HepG2 (cell line): ENCODE results near the gene CLEC4M. TPM values are rescaled to one million over a fixed set of nuclear protein-coding genes. Genes with fewer than 3 reads are reported as not detected.

ENCODE experiments used
- ATAC-seq: fragments of 200-7000 bp; cut with Tn5 transposase; 3 replicates; pipeline ENCODE4 v1.9.1; 2020; ENCODE audit warnings: mild to moderate bottlenecking, moderate library complexity
- BruUV-seq: library from RNA; stranded (reverse); fragments of 400-500 nt; replicated peaks from 2 replicates; lab custom pipeline; 2021; lab: Mats Ljungman, UMichigan
- CTCF ChIA-PET: fragments of 300-600 bp; formaldehyde crosslinking; extraction: SDS; loops from one replicate; lab custom pipeline; 2021; ENCODE audit warnings: low total read pairs, inconsistent platforms, low intra/inter-chr PET ratio; lab: Yijun Ruan, JAX
- POLR2A ChIA-PET: fragments of 350-600 bp; sonication (Branson Sonifier 250); formaldehyde crosslinking; loops from one replicate; lab custom pipeline; 2020; ENCODE audit warnings: antibody characterized with exemption, inconsistent platforms; lab: Yijun Ruan, JAX
- DNase-seq: peaks from one replicate; pipeline ENCODE4 v3.0.0-alpha.2; 2015; ENCODE audit warnings: low spot score
- FAIRE-seq: peaks from 3 replicates; lab custom pipeline; 2011; peaks lifted over from hg19 to GRCh38; lab: Jason Lieb, UNC
- H2AFZ ChIP-seq: one replicate; pipeline ENCODE4 v1.6.1; 2011; ENCODE audit warnings: low read length, inconsistent platforms
- H3K27ac ChIP-seq: fragments of 300-600 bp; 3 replicates; pipeline ENCODE4 v1.8.0; 2011; ENCODE audit warnings: mixed run types, mild to moderate bottlenecking, mixed read lengths, low read length, inconsistent platforms; ENCODE audit not compliant: insufficient read depth; ENCODE audit errors: extremely low read length
- H3K27me3 ChIP-seq, 2 experiments: fragments of 200-600 bp in 1 of 2; 2 replicates in 1 of 2; 3 replicates in 1 of 2; pipeline versions ENCODE4 v1.6.0 to v1.8.0; 2011; ENCODE audit warnings: low read length in 2 of 2, mild to moderate bottlenecking in 2 of 2, moderate library complexity in 2 of 2, inconsistent platforms in 1 of 2; ENCODE audit not compliant: insufficient read depth in 2 of 2, control insufficient read depth in 1 of 2
- H3K36me3 ChIP-seq, 2 experiments: fragments of 200-600 bp in 1 of 2; replicated peaks in 1 of 2; 2 replicates in 1 of 2; 3 replicates in 1 of 2; pipeline versions ENCODE4 v1.5.1 to v1.8.0; 2011; ENCODE audit warnings: low read length in 2 of 2, inconsistent platforms in 1 of 2; ENCODE audit not compliant: insufficient read depth in 2 of 2, control insufficient read depth in 1 of 2
- H3K4me1 ChIP-seq: 2 replicates; pipeline ENCODE4 v1.5.1; 2012; ENCODE audit warnings: low read length, inconsistent platforms; ENCODE audit not compliant: insufficient read depth
- H3K4me2 ChIP-seq: 2 replicates; pipeline ENCODE4 v1.6.0; 2011; ENCODE audit warnings: low read depth, low read length, inconsistent platforms
- H3K4me3 ChIP-seq, 3 experiments: fragments of 200-600 bp in 1 of 3; sonication (generic), shearing (Covaris generic) in 1 of 3; replicated peaks in 1 of 3; 2 replicates each; pipeline ENCODE4 v1.5.1; 2011 to 2016; ENCODE audit warnings: low read length in 3 of 3, inconsistent platforms in 2 of 3, low read depth in 2 of 3, mild to moderate bottlenecking in 2 of 3, control low read depth in 1 of 3, mixed read lengths in 1 of 3; ENCODE audit not compliant: insufficient read depth in 1 of 3
- H3K79me2 ChIP-seq: one replicate; pipeline ENCODE4 v1.6.1; 2011; ENCODE audit warnings: low read length, inconsistent platforms; ENCODE audit not compliant: insufficient read depth
- H3K9ac ChIP-seq: 2 replicates; pipeline ENCODE4 v1.6.0; 2011; ENCODE audit warnings: mild to moderate bottlenecking, low read depth, low read length, inconsistent platforms; ENCODE audit not compliant: insufficient read depth
- H3K9me3 ChIP-seq: 2 replicates; pipeline ENCODE4 v1.5.1; 2012; ENCODE audit warnings: mild to moderate bottlenecking, low read length
- H4K20me1 ChIP-seq: 2 replicates; pipeline ENCODE4 v1.6.0; 2011; ENCODE audit warnings: inconsistent platforms, mild to moderate bottlenecking, low read length, moderate library complexity; ENCODE audit not compliant: insufficient read depth
- ARID3A ChIP-seq: IDR thresholded peaks from 2 replicates; pipeline ENCODE4 v1.6.1; 2012; ENCODE audit warnings: low read depth, low read length, improper control_type of control experiment
- GZF1 ChIP-seq: sonication (generic); formaldehyde crosslinking; IDR thresholded peaks from 2 replicates; pipeline ENCODE4 v1.5.1; 2020; ENCODE audit warnings: mild to moderate bottlenecking, missing genetic modification reagents
- RFXAP ChIP-seq: sonication (generic); formaldehyde crosslinking; IDR thresholded peaks from 2 replicates; pipeline ENCODE4 v1.4.0; 2020; ENCODE audit warnings: missing genetic modification reagents, borderline replicate concordance
- SMC3 ChIP-seq: IDR thresholded peaks from 2 replicates; pipeline ENCODE4 v1.6.1; 2011; ENCODE audit warnings: low read length, improper control_type of control experiment
- STAG1 ChIP-seq: sonication (generic); formaldehyde crosslinking; IDR thresholded peaks from 2 replicates; pipeline ENCODE4 v1.4.0; 2020; ENCODE audit warnings: missing genetic modification reagents
- TEAD3 ChIP-seq: optimal IDR thresholded peaks from 2 replicates; pipeline ENCODE3; 2016; ENCODE audit warnings: borderline replicate concordance
- ZNF17 ChIP-seq: sonication (generic); formaldehyde crosslinking; IDR thresholded peaks from 2 replicates; pipeline ENCODE4 v1.5.0; 2020; ENCODE audit warnings: mild to moderate bottlenecking, missing genetic modification reagents
- ZNF234 ChIP-seq: sonication (generic); formaldehyde crosslinking; conservative IDR thresholded peaks from 2 replicates; pipeline ENCODE4 v1.5.1; 2020; ENCODE audit warnings: mild to moderate bottlenecking, missing genetic modification reagents
- ZNF281 ChIP-seq: sonication (generic); formaldehyde crosslinking; IDR thresholded peaks from 2 replicates; pipeline ENCODE4 v1.4.0; 2020; ENCODE audit warnings: missing genetic modification reagents, borderline replicate concordance
- ZNF567 ChIP-seq: sonication (generic); formaldehyde crosslinking; IDR thresholded peaks from 2 replicates; pipeline ENCODE4 v1.8.1; 2023; ENCODE audit warnings: mild to moderate bottlenecking, missing genetic modification reagents, borderline replicate concordance
- ZNF839 ChIP-seq: sonication (generic); formaldehyde crosslinking; IDR thresholded peaks from 2 replicates; pipeline ENCODE4 v1.4.0; 2020; ENCODE audit warnings: missing genetic modification reagents, mild to moderate bottlenecking, borderline replicate concordance
- WGBS: methylation state at CpG from one replicate; pipeline ENCODE4 v1.1.6; 2017; ENCODE audit warnings: low lambda C conversion rate; 5-methylcytosine and 5-hydroxymethylcytosine counted together
- in situ Hi-C: cut with HindIII; loops from 2 replicates; pipeline ENCODE4 v1.10.0; 2017; ENCODE audit warnings: low pct_unique_long_range_greater_than_20kb; ENCODE audit not compliant: extremely low pct_ligation_motif_present
- intact Hi-C: fragments of 100-400 bp; cut with micrococcal nuclease; formaldehyde crosslinking; loops from one replicate; pipeline ENCODE4 v1.10.0; 2022; ENCODE audit not compliant: unreplicated experiment
- polyA plus RNA-seq, 8 experiments: library from polyadenylated mRNA; depleted of rRNA in 3 of 8; stranded (reverse) in 7 of 8; unstranded in 1 of 8; fragments of >200 nt; fragmentation: Illumina TruSeq in 4 of 8; extraction: Trizol in 4 of 8; gene quantifications; 2 replicates each; pipeline versions ENCODE4 v1.2.1 to v1.2.3, GENCODE V29; 2011 to 2016; ENCODE audit warnings: low read depth in 4 of 8, missing spikeins in 1 of 8, mixed read lengths in 1 of 8; ENCODE audit not compliant: insufficient read depth in 1 of 8
- total RNA-seq, 5 experiments: library from RNA; depleted of rRNA; stranded (reverse); fragments of >200 nt; fragmentation: Illumina TruSeq; extraction: Trizol; gene quantifications; 2 replicates each; pipeline ENCODE4 v1.2.3, GENCODE V29; 2016; ENCODE audit warnings: low read depth in 1 of 5

The CLEC4M gene
- total and polyA plus RNA-seq, 2 of the 13 experiments (the other 11 are each of a cell fraction or from before 2014, with no cell fraction given) = not detected

GRCh38 chr19:7795555-7796161 is 32.6 kb downstream of the CLEC4M start:
- in situ Hi-C loops (loop anchor here (10.0 kb wide), 2 partner anchors 111 to 231 kb away; partner anchors contain the start of gene TRAPPC5), intact Hi-C loops (no loop called here)
- no TSS peak for BruUV-seq
- Histone ChIP-seq H3K27ac (no peak overlapping the region), H3K36me3 (no peaks in the 10 kb centered on the region), H3K9ac (no peak overlapping the region), H3K4me3 (no peak overlapping the region), H3K27me3 (peaks cover 0 to 36% of the 10 kb centered on the region in 2 experiments), H3K4me1 (0 out of 2 replicates have a peak, but pooled peaks cover 4% of the 10 kb centered on the region), H2AFZ (no peak overlapping the region), H3K4me2 (no peak overlapping the region), H3K9me3 (no peaks in the 10 kb centered on the region), H4K20me1 (no peaks in the 10 kb centered on the region), H3K79me2 (no peaks in the 10 kb centered on the region)
- DNase-seq = no peak
- POLR2A ChIA-PET = no interaction called here
- no peak for FAIRE-seq
- 30% methylated on average over 7 of the region's 8 CpGs for WGBS
- ATAC-seq = no peak
- CTCF ChIA-PET = no interaction called here
- TF ChIP-seq SMC3 (no peak), RFXAP (CRISPR knock-in tag) (no peak), ZNF234 (CRISPR knock-in tag) (no peak), ZNF17 (CRISPR knock-in tag) (no peak), ZNF567 (CRISPR knock-in tag) (no peak)

GRCh38 chr19:7799640-7800355 is 36.8 kb downstream of the CLEC4M start:
- in situ Hi-C loops = loop anchor here (10.0 kb wide), 2 partner anchors 115 to 235 kb away; partner anchors contain the start of gene TRAPPC5
- 0 out of 2 replicates have a peak, but pooled peaks cover 4% of the 10 kb centered on the region for H3K4me1 ChIP-seq
- H4K20me1 ChIP-seq = no peaks in the 10 kb centered on the region
- no peaks in the 10 kb centered on the region; the same call in 1 of the 2 replicates for H3K9me3 ChIP-seq
- no peak overlapping the region for H3K9ac ChIP-seq
- peak overlapping the region; percentile 43; the same call in 1 of the 2 replicates for H3K4me2 ChIP-seq
- 6% methylated on average over 23 of the region's 34 CpGs for WGBS
- no peak overlapping the region for H2AFZ ChIP-seq
- DNase-seq (peak; percentile 60), FAIRE-seq (no peak), ATAC-seq (peak; percentile 45; the same call in 2 of the 3 replicates)
- BruUV-seq = no TSS peak
- ChIA-PET CTCF (interaction anchor here (1.2 to 2.5 kb wide), 2 partner anchors 148 to 231 kb away, joined by 6 to 29 read pairs; no protein-coding TSS in a partner anchor), POLR2A (interaction anchor here (2.0 kb wide), 1 partner anchor 231 kb away, joined by 7 read pairs; no protein-coding TSS in a partner anchor)
- H3K27ac ChIP-seq = no peak overlapping the region
- intact Hi-C loops = loop anchor here (2.0 kb wide), 3 partner anchors 51 to 445 kb away; partner anchors contain the start of gene TRAPPC5
- no peaks in the 10 kb centered on the region for H3K36me3 ChIP-seq
- H3K79me2 ChIP-seq = no peaks in the 10 kb centered on the region
- no peak overlapping the region for H3K4me3 ChIP-seq
- H3K27me3 ChIP-seq = peaks cover 0 to 36% of the 10 kb centered on the region in 2 experiments
- TF ChIP-seq TEAD3 = peak; percentile 8
- peak; percentile 64; the same call in 1 of the 2 replicates for TF ChIP-seq ARID3A
- TF ChIP-seq GZF1 = peak; percentile 98
- TF ChIP-seq STAG1 (CRISPR knock-in tag) = peak; percentile 78
- TF ChIP-seq ZNF839 (CRISPR knock-in tag) = no peak
- peak; percentile 35; the same call in 1 of the 2 replicates for TF ChIP-seq ZNF281 (CRISPR knock-in tag)
